ENCODE data around the gene ATPAF2. TPM values are rescaled to one million over a fixed set of nuclear protein-coding genes. Genes with fewer than 3 reads are reported as not detected.

The ATPAF2 gene
- total and polyA plus RNA-seq, 2 experiments from 2014 or later = 17.0 to 21.9 TPM

- Histone ChIP-seq H3K79me2 (ENCODE audit: insufficient read depth) (no peaks in the 10 kb centered on the region), H3K4me3 (no peak overlapping the region), H3K9me3 (ENCODE audit: low read depth) (no peaks in the 10 kb centered on the region), H3K27me3 (replicated peaks; ENCODE audit: insufficient read depth) (no peaks in the 10 kb centered on the region), H3K9me2 (ENCODE audit: insufficient read depth) (no peaks in the 10 kb centered on the region), H3F3A (ENCODE audit: insufficient read depth) (no peaks in the 10 kb centered on the region), H3K27ac (no peak overlapping the region), H3K4me1 (ENCODE audit: insufficient read depth) (no peaks in the 10 kb centered on the region), H2AFZ (no peak overlapping the region), H4K20me1 (ENCODE audit: insufficient read depth) (no peaks in the 10 kb centered on the region), H3K9ac (no peak overlapping the region), H3K4me2 (ENCODE audit: unreplicated experiment) (no peak overlapping the region), H3K36me3 (ENCODE audit: low read depth) (no peaks in the 10 kb centered on the region)
- TF ChIP-seq EZH2 (IDR thresholded peaks at IDR 0.05; ENCODE audit: insufficient read depth, poor library complexity, severe bottlenecking) = no peak
- no peak for TF ChIP-seq EZH2phosphoT487 (IDR thresholded peaks at IDR 0.05; ENCODE audit: insufficient read depth, low read depth)
- DNase-seq = no peak
- 94 to 100% methylated on average over 3 of the region's 3 CpGs for WGBS, 2 experiments (ENCODE audit: low coverage in 1 of 2, low lambda C conversion rate in 2 of 2, missing lambda C conversion rate in 2 of 2)
- in situ Hi-C loops (cut with MboI) = no loop called here
These were observed 59.2 kb downstream of the ATPAF2 start for GRCh38 chr17:17979778-17980177.

- no peaks in the 10 kb centered on the region for H3K9me3 ChIP-seq (ENCODE audit: low read depth)
- H4K20me1 ChIP-seq (ENCODE audit: insufficient read depth) = no peaks in the 10 kb centered on the region
- in situ Hi-C loops (cut with MboI) = no loop called here
- no peaks in the 10 kb centered on the region for H3K36me3 ChIP-seq (ENCODE audit: low read depth)
- no peak for TF ChIP-seq EZH2 (IDR thresholded peaks at IDR 0.05; ENCODE audit: insufficient read depth, poor library complexity, severe bottlenecking)
- no peak for TF ChIP-seq EZH2phosphoT487 (IDR thresholded peaks at IDR 0.05; ENCODE audit: insufficient read depth, low read depth)
- no peaks in the 10 kb centered on the region for H3K27me3 ChIP-seq (replicated peaks; ENCODE audit: insufficient read depth)
- DNase-seq = no peak
- 66 to 67% methylated on average over 14 of the region's 14 CpGs for WGBS, 2 experiments (ENCODE audit: low coverage in 1 of 2, low lambda C conversion rate in 2 of 2, missing lambda C conversion rate in 2 of 2)
- no peak overlapping the region for H3K27ac ChIP-seq
- H3K9ac ChIP-seq = no peak overlapping the region
- H3K4me3 ChIP-seq = no peak overlapping the region
- H3K9me2 ChIP-seq (ENCODE audit: insufficient read depth) = no peaks in the 10 kb centered on the region
- no peaks in the 10 kb centered on the region for H3F3A ChIP-seq (ENCODE audit: insufficient read depth)
- no peaks in the 10 kb centered on the region for H3K4me1 ChIP-seq (ENCODE audit: insufficient read depth)
- H3K4me2 ChIP-seq (ENCODE audit: unreplicated experiment) = no peak overlapping the region
- no peak overlapping the region for H2AFZ ChIP-seq
- no peaks in the 10 kb centered on the region for H3K79me2 ChIP-seq (ENCODE audit: insufficient read depth)
These were observed 60.2 kb downstream of the ATPAF2 start for GRCh38 chr17:17978481-17979424.

DNA sequence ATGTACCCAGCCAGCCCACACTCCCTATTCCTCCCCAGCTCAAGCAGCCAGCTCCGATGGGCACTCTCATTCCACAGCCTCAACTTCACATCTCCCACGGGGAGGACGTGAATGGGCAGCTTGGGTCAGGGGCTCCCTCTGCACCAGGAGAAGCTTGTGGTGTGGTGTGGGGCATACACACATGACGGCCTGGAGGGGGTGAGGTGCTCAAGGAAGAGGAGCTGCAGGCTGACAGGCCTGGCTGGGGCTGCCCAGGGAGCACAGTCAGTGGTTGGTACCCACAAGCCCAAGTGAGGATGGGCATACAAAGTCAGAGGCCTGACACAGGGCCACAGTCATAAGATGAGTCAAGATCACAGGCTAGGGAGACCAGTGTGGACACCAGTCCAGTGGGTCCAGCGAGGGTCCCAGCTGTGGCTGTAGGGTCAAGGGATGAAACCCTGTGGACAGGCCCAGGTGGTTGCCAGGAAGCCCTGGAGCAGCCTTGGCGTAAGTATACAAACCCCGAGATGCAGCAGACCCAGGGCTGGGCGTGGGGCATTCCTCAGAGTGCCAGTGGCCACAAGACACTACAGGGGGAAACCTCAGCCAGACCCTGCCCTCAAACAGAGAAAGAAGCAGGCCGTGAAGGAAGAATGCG lies 61.9 kb downstream of the ATPAF2 start:
- DNase-seq = no peak
- Histone ChIP-seq H4K20me1 (ENCODE audit: insufficient read depth) (no peaks in the 10 kb centered on the region), H3K9me3 (ENCODE audit: low read depth) (no peaks in the 10 kb centered on the region), H2AFZ (no peak overlapping the region), H3K4me3 (no peak overlapping the region), H3K9ac (no peak overlapping the region), H3K4me1 (ENCODE audit: insufficient read depth) (no peaks in the 10 kb centered on the region), H3K79me2 (ENCODE audit: insufficient read depth) (peaks cover 2% of the 10 kb centered on the region; the same call in 1 of the 2 replicates), H3K27me3 (replicated peaks; ENCODE audit: insufficient read depth) (no peaks in the 10 kb centered on the region), H3K9me2 (ENCODE audit: insufficient read depth) (no peaks in the 10 kb centered on the region), H3K36me3 (ENCODE audit: low read depth) (no peaks in the 10 kb centered on the region), H3F3A (ENCODE audit: insufficient read depth) (no peaks in the 10 kb centered on the region), H3K27ac (no peak overlapping the region), H3K4me2 (ENCODE audit: unreplicated experiment) (no peak overlapping the region)
- 65 to 72% methylated on average over 8 to 10 of the region's 10 CpGs for WGBS, 2 experiments (ENCODE audit: low coverage in 1 of 2, low lambda C conversion rate in 2 of 2, missing lambda C conversion rate in 2 of 2)
- in situ Hi-C loops (cut with MboI) = no loop called here
- TF ChIP-seq EZH2phosphoT487 (IDR thresholded peaks at IDR 0.05; ENCODE audit: insufficient read depth, low read depth) = no peak
- TF ChIP-seq EZH2 (IDR thresholded peaks at IDR 0.05; ENCODE audit: insufficient read depth, poor library complexity, severe bottlenecking) = no peak

DNA sequence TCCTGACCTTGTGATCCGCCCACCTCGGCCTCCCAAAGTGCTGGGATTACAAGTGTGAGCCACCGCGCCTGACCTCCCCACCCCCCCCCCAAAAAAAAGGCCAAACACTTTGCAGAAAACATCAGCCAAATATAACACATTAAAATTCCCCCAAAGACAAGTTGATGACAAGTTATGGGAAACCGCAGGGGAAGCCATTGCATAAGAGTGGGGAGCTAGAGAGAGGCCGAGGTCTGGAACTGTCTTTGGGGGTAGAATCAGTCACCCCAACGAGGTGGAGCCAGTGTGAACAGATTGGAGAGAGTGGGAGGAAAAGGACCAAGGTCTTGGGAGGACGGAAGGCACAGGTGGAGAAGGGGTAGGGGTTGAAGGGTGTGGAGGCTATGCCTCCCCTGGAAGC lies 63.5 kb downstream of the ATPAF2 start:
- no peaks in the 10 kb centered on the region for H3F3A ChIP-seq (ENCODE audit: insufficient read depth)
- in situ Hi-C loops (cut with MboI) = no loop called here
- H3K9ac ChIP-seq = no peak overlapping the region
- H4K20me1 ChIP-seq (ENCODE audit: insufficient read depth) = no peaks in the 10 kb centered on the region
- no peak for DNase-seq
- H3K79me2 ChIP-seq (ENCODE audit: insufficient read depth) = peaks cover 18% of the 10 kb centered on the region
- H3K36me3 ChIP-seq (ENCODE audit: low read depth) = no peaks in the 10 kb centered on the region
- H3K9me2 ChIP-seq (ENCODE audit: insufficient read depth) = no peaks in the 10 kb centered on the region
- TF ChIP-seq EZH2 (IDR thresholded peaks at IDR 0.05; ENCODE audit: insufficient read depth, poor library complexity, severe bottlenecking) (no peak), EZH2phosphoT487 (IDR thresholded peaks at IDR 0.05; ENCODE audit: insufficient read depth, low read depth) (no peak)
- H3K4me2 ChIP-seq (ENCODE audit: unreplicated experiment) = no peak overlapping the region
- no peak overlapping the region for H3K27ac ChIP-seq
- no peak overlapping the region for H2AFZ ChIP-seq
- peaks cover 9% of the 10 kb centered on the region for H3K4me1 ChIP-seq (ENCODE audit: insufficient read depth)
- WGBS, 2 experiments (ENCODE audit: low coverage in 1 of 2, low lambda C conversion rate in 2 of 2, missing lambda C conversion rate in 2 of 2) = 71 to 76% methylated on average over 7 to 8 of the region's 8 CpGs
- no peaks in the 10 kb centered on the region for H3K27me3 ChIP-seq (replicated peaks; ENCODE audit: insufficient read depth)
- H3K4me3 ChIP-seq = no peak overlapping the region
- no peaks in the 10 kb centered on the region for H3K9me3 ChIP-seq (ENCODE audit: low read depth)

All from GM23248 (cell line).